Left lobe of liver (tissue), 2 donors: ENCODE results near the gene SENP8. TPM values are rescaled to one million over a fixed set of nuclear protein-coding genes. Genes with fewer than 3 reads are reported as not detected.
"Not testable (repeated sequence)": the region's sequence is repeated elsewhere in the genome, so short reads cannot be mapped to it uniquely, and the experiment has no call there.

Source experiments
- ATAC-seq: fragments of 200-7000 bp; cut with Tn5 transposase; one replicate; pipeline ENCODE4 v1.9.1; 2020; ENCODE audit warnings: mild to moderate bottlenecking, moderate library complexity
- DNase-seq: peaks from one replicate; pipeline ENCODE4 v3.0.0-alpha.2; 2020; ENCODE audit warnings: low spot score
- total RNA-seq: library from RNA; stranded (reverse); gene quantifications from one replicate; pipeline ENCODE4 v1.2.1, GENCODE V29; 2021
- donor health status: DM: no; HTN: no; CAD: no; lungs with moderate emphysema.
- donor health status: DM: no; HTN: yes; CAD: no.

SENP8 gene
- total RNA-seq, 1 donor from 2014 or later = 1.6 TPM

- DNase-seq = no peak
- ATAC-seq = no peak
Measured at GRCh38 chr15:72154316-72154715, 36.1 kb downstream of the SENP8 start.

GRCh38 chr15:72155003-72155621 lies 36.9 kb downstream of the SENP8 start:
- DNase-seq = peak; percentile 68
- peak; percentile 63 for ATAC-seq

- DNase-seq (peak; percentile 83), ATAC-seq (peak; percentile 94)
Measured at GRCh38 chr15:72155635-72156616, 37.7 kb downstream of the SENP8 start.

GRCh38 chr15:72156928-72157327 lies 38.7 kb downstream of the SENP8 start:
- ATAC-seq = no peak

GRCh38 chr15:72160696-72161245 lies 42.6 kb downstream of the SENP8 start:
- DNase-seq (no peak), ATAC-seq (no peak)

More at GRCh38 chr15:72156928-72157327, 38.7 kb downstream of the SENP8 start:
- DNase-seq = no peak

GRCh38 chr15:72161361-72162132 lies 43.3 kb downstream of the SENP8 start:
- no peak for ATAC-seq
- DNase-seq = no peak

GRCh38 chr15:72162569-72162968 lies 44.4 kb downstream of the SENP8 start:
- DNase-seq = no peak

GRCh38 chr15:72163719-72164118 lies 45.5 kb downstream of the SENP8 start:
- no peak for ATAC-seq
- DNase-seq = no peak

More at GRCh38 chr15:72162569-72162968, 44.4 kb downstream of the SENP8 start:
- ATAC-seq = no peak

GRCh38 chr15:72166716-72167417 lies 48.7 kb downstream of the SENP8 start:
- no peak for DNase-seq
- no peak for ATAC-seq

GRCh38 chr15:72167445-72167844 lies 49.2 kb downstream of the SENP8 start:
- no peak for ATAC-seq
- no peak for DNase-seq

GRCh38 chr15:72168131-72168807 lies 50.1 kb downstream of the SENP8 start:
- DNase-seq (no peak), ATAC-seq (no peak)

GRCh38 chr15:72168808-72169190 lies 50.6 kb downstream of the SENP8 start:
- no peak for ATAC-seq

GRCh38 chr15:72169236-72169920 lies 51.2 kb downstream of the SENP8 start:
- no peak for ATAC-seq
- no peak for DNase-seq

More at GRCh38 chr15:72168808-72169190, 50.6 kb downstream of the SENP8 start:
- DNase-seq = no peak

GRCh38 chr15:72169921-72170611 lies 51.9 kb downstream of the SENP8 start:
- no peak for DNase-seq
- no peak for ATAC-seq

- DNase-seq (no peak), ATAC-seq (no peak)
Measured at GRCh38 chr15:72170691-72171090, 52.5 kb downstream of the SENP8 start.

- not testable (repeated sequence) for ATAC-seq, DNase-seq
Measured at GRCh38 chr15:72171978-72172377, 53.8 kb downstream of the SENP8 start.

- ATAC-seq (no peak), DNase-seq (no peak)
Measured at GRCh38 chr15:72172796-72173195, 54.6 kb downstream of the SENP8 start.

- no peak for DNase-seq
Measured at GRCh38 chr15:72173401-72173800, 55.2 kb downstream of the SENP8 start.

More at GRCh38 chr15:72173401-72173800, 55.2 kb downstream of the SENP8 start:
- ATAC-seq = no peak
